Measurements from ENCODE around the gene C1orf53. TPM values are rescaled to one million over a fixed set of nuclear protein-coding genes. Genes with fewer than 3 reads are reported as not detected.

Gene C1orf53
- total RNA-seq, 1 experiment from 2014 or later: 0.33 TPM

GRCh38 chr1:197911857-197912696, 9.6 kb downstream of the C1orf53 start:
- ChIA-PET CTCF (interaction anchor here (0.7 to 1.6 kb wide), 4 partner anchors 8 to 512 kb away, joined by 3 to 6 read pairs (median 4); partner anchors contain the start of gene C1orf53), POLR2A (no interaction called here)
- TF ChIP-seq, protein P1, sequence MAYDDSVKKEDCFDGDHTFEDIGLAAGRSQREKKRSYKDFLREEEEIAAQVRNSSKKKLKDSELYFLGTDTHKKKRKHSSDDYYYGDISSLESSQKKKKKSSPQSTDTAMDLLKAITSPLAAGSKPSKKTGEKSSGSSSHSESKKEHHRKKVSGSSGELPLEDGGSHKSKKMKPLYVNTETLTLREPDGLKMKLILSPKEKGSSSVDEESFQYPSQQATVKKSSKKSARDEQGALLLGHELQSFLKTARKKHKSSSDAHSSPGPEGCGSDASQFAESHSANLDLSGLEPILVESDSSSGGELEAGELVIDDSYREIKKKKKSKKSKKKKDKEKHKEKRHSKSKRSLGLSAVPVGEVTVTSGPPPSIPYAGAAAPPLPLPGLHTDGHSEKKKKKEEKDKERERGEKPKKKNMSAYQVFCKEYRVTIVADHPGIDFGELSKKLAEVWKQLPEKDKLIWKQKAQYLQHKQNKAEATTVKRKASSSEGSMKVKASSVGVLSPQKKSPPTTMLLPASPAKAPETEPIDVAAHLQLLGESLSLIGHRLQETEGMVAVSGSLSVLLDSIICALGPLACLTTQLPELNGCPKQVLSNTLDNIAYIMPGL (CRISPR knock-in tag; IDR thresholded peaks at IDR 0.05): no peak
- no peak for TF ChIP-seq RORB (CRISPR knock-in tag; IDR thresholded peaks at IDR 0.05)
- TF ChIP-seq NFE2L1 (CRISPR knock-in tag; IDR thresholded peaks at IDR 0.05): no peak
- no peak for TF ChIP-seq ZNF219 (CRISPR knock-in tag; IDR thresholded peaks at IDR 0.05; ENCODE audit: borderline replicate concordance)
- TF ChIP-seq GRHL2 (CRISPR knock-in tag; IDR thresholded peaks at IDR 0.05; ENCODE audit: insufficient replicate concordance, severe bottlenecking): no peak
- TF ChIP-seq GABPB1 (CRISPR knock-in tag; IDR thresholded peaks at IDR 0.05): no peak
- TF ChIP-seq PREB (CRISPR knock-in tag; IDR thresholded peaks at IDR 0.05; ENCODE audit: borderline replicate concordance): no peak
- no peak for TF ChIP-seq MAX (CRISPR knock-in tag; IDR thresholded peaks at IDR 0.05)
- no peak for TF ChIP-seq ZNF281 (CRISPR knock-in tag; IDR thresholded peaks at IDR 0.05)
- TF ChIP-seq TEAD4 (CRISPR knock-in tag; IDR thresholded peaks at IDR 0.05): no peak
- TF ChIP-seq NFATC4 (CRISPR knock-in tag; IDR thresholded peaks at IDR 0.05): no peak
- TF ChIP-seq TCF7 (CRISPR knock-in tag; IDR thresholded peaks at IDR 0.05; ENCODE audit: low read depth): no peak
- Mint-ChIP-seq H3K36me3 (no peaks in the 10 kb centered on the region), H3K27ac (no peak overlapping the region), H3K4me3 (peak overlapping the region; percentile 82), H3K27me3 (ENCODE audit: low read depth) (peaks cover 100% of the 10 kb centered on the region), H3K4me1 (peaks cover 82% of the 10 kb centered on the region), H3K9me3 (no peaks in the 10 kb centered on the region)
- DNase-seq (ENCODE audit: low spot score) (peak; percentile 54), ATAC-seq (peak; percentile 0; the same call in 1 of the 2 replicates)

GRCh38 chr1:197912739-197913494, 10.5 kb downstream of the C1orf53 start:
- no peak for DNase-seq (ENCODE audit: low spot score)
- no peaks in the 10 kb centered on the region for H3K9me3 Mint-ChIP-seq
- ChIA-PET CTCF (interaction anchor here (0.7 to 1.6 kb wide), 4 partner anchors 10 to 394 kb away, joined by 3 to 6 read pairs (median 4); partner anchors contain the start of gene C1orf53), POLR2A (no interaction called here)
- no peak; the same call in 1 of the 2 replicates for ATAC-seq
- H3K27ac Mint-ChIP-seq: no peak overlapping the region
- peaks cover 100% of the 10 kb centered on the region for H3K27me3 Mint-ChIP-seq (ENCODE audit: low read depth)
- H3K36me3 Mint-ChIP-seq: no peaks in the 10 kb centered on the region
- peak overlapping the region; percentile 82 for H3K4me3 Mint-ChIP-seq
- H3K4me1 Mint-ChIP-seq: peaks cover 90% of the 10 kb centered on the region
- TF ChIP-seq ZNF416 (CRISPR knock-in tag; IDR thresholded peaks at IDR 0.05): no peak
- TF ChIP-seq ZBTB21 (CRISPR knock-in tag; IDR thresholded peaks at IDR 0.05; ENCODE audit: borderline replicate concordance): no peak
- TF ChIP-seq ERG (CRISPR knock-in tag; IDR thresholded peaks at IDR 0.05): no peak
- TF ChIP-seq, protein P2, sequence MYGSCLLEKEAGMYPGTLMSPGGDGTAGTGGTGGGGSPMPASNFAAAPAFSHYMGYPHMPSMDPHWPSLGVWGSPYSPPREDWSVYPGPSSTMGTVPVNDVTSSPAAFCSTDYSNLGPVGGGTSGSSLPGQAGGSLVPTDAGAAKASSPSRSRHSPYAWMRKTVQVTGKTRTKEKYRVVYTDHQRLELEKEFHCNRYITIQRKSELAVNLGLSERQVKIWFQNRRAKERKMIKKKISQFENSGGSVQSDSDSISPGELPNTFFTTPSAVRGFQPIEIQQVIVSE (CRISPR knock-in tag; IDR thresholded peaks at IDR 0.05; ENCODE audit: borderline replicate concordance): no peak
- TF ChIP-seq, protein P3, sequence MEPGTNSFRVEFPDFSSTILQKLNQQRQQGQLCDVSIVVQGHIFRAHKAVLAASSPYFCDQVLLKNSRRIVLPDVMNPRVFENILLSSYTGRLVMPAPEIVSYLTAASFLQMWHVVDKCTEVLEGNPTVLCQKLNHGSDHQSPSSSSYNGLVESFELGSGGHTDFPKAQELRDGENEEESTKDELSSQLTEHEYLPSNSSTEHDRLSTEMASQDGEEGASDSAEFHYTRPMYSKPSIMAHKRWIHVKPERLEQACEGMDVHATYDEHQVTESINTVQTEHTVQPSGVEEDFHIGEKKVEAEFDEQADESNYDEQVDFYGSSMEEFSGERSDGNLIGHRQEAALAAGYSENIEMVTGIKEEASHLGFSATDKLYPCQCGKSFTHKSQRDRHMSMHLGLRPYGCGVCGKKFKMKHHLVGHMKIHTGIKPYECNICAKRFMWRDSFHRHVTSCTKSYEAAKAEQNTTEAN (CRISPR knock-in tag; IDR thresholded peaks at IDR 0.05): no peak
- TF ChIP-seq MYBL2 (CRISPR knock-in tag; IDR thresholded peaks at IDR 0.05): no peak
- TF ChIP-seq EMX1 (CRISPR knock-in tag; IDR thresholded peaks at IDR 0.05): no peak
- no peak for TF ChIP-seq GTF2I (CRISPR knock-in tag; conservative IDR thresholded peaks at IDR 0.05)
- TF ChIP-seq CREB1 (CRISPR knock-in tag; IDR thresholded peaks at IDR 0.05): no peak
- TF ChIP-seq FOXP1 (CRISPR knock-in tag; IDR thresholded peaks at IDR 0.05; ENCODE audit: borderline replicate concordance): no peak
- TF ChIP-seq RELA (CRISPR knock-in tag; IDR thresholded peaks at IDR 0.05; ENCODE audit: borderline replicate concordance): no peak

Measured in WTC11 (cell line).